Embryonic facial prominence (tissue), 1 donor: ENCODE data around the gene SMAD6.
A peak's percentile ranks its signal among the peaks of the same experiment; 100 is the strongest.

ENCODE experiments used
- DNase-seq: peaks from one replicate; pipeline ENCODE4 v3.0.0-alpha.2; 2016; ENCODE audit errors: extremely low spot score

Gene SMAD6

GRCh38 chr15:66758844-66759243, 56.8 kb downstream of the SMAD6 start:
- no peak for DNase-seq

- DNase-seq, result no peak
These were observed 58.3 kb downstream of the SMAD6 start for GRCh38 chr15:66760097-66760967.

GRCh38 chr15:66760968-66761725, 59.1 kb downstream of the SMAD6 start:
- no peak for DNase-seq

- DNase-seq, result no peak
These were observed 59.9 kb downstream of the SMAD6 start for GRCh38 chr15:66761726-66762595.

GRCh38 chr15:66763186-66764071, 61.4 kb downstream of the SMAD6 start:
- DNase-seq, result no peak

GRCh38 chr15:66764072-66764786, 62.2 kb downstream of the SMAD6 start:
- DNase-seq, result no peak

- DNase-seq, result no peak
These were observed 63.6 kb downstream of the SMAD6 start for GRCh38 chr15:66765478-66766281.

GRCh38 chr15:66766282-66767230, 64.5 kb downstream of the SMAD6 start:
- DNase-seq, result no peak

GRCh38 chr15:66767240-66767659, 65.2 kb downstream of the SMAD6 start:
- DNase-seq, result no peak

- DNase-seq, result no peak
These were observed 67.0 kb downstream of the SMAD6 start for GRCh38 chr15:66768987-66769386.

- DNase-seq, result no peak
These were observed 68.7 kb downstream of the SMAD6 start for GRCh38 chr15:66770518-66771350.

GRCh38 chr15:66771351-66771650, 69.3 kb downstream of the SMAD6 start:
- DNase-seq, result no peak

- no peak for DNase-seq
These were observed 70.6 kb downstream of the SMAD6 start for GRCh38 chr15:66772604-66773128.

- no peak for DNase-seq
These were observed 71.3 kb downstream of the SMAD6 start for GRCh38 chr15:66773129-66773873.

- DNase-seq, result peak; percentile 65
These were observed 72.2 kb downstream of the SMAD6 start for GRCh38 chr15:66774001-66774814.
